GM21381 (cell line): ENCODE measurements around the gene CCND3.
"Not testable (repeated sequence)": the region's sequence is repeated elsewhere in the genome, so short reads cannot be mapped to it uniquely, and the experiment has no call there.

Experiments
- ATAC-seq: cut with Tn5 transposase; IDR thresholded peaks from one replicate; pipeline ENCODE4 v1.9.1; 2021; ENCODE audit warnings: mild to moderate bottlenecking, moderate library complexity; ENCODE audit not compliant: unreplicated experiment

CCND3 gene

GRCh38 chr6:41954668-41955067, 13.1 kb upstream of the CCND3 start:
- ATAC-seq, result no peak

- no peak for ATAC-seq
These were observed 6.1 kb upstream of the CCND3 start for GRCh38 chr6:41947581-41948220.

GRCh38 chr6:41943456-41943855, 1.8 kb upstream of the CCND3 start:
- ATAC-seq, result no peak

- not testable (repeated sequence) for ATAC-seq
These were observed 1.3 kb upstream of the CCND3 start for GRCh38 chr6:41942882-41943281.

GRCh38 chr6:41942067-41942851, 651 bp upstream of the CCND3 start:
- ATAC-seq, result no peak

- ATAC-seq, result no peak
These were observed 789 bp downstream of the CCND3 start for GRCh38 chr6:41940759-41941279.

GRCh38 chr6:41939848-41940758, 1.5 kb downstream of the CCND3 start:
- no peak for ATAC-seq

GRCh38 chr6:41939176-41939847, 2.3 kb downstream of the CCND3 start:
- ATAC-seq, result no peak

GRCh38 chr6:41938590-41939175, 2.9 kb downstream of the CCND3 start:
- ATAC-seq, result no peak

GRCh38 chr6:41937861-41938574, 3.6 kb downstream of the CCND3 start:
- no peak for ATAC-seq

GRCh38 chr6:41937472-41937860, 4.1 kb downstream of the CCND3 start:
- ATAC-seq, result no peak

GRCh38 chr6:41936073-41936837, 5.4 kb downstream of the CCND3 start:
- peak; percentile 54 for ATAC-seq

GRCh38 chr6:41935685-41936072, 5.9 kb downstream of the CCND3 start:
- ATAC-seq, result no peak

- ATAC-seq, result no peak
These were observed 6.4 kb downstream of the CCND3 start for GRCh38 chr6:41935193-41935574.

GRCh38 chr6:41934278-41935192, 7.1 kb downstream of the CCND3 start:
- ATAC-seq, result no peak

GRCh38 chr6:41932378-41932777, 9.2 kb downstream of the CCND3 start:
- ATAC-seq, result no peak

- no peak for ATAC-seq
These were observed 9.8 kb downstream of the CCND3 start for GRCh38 chr6:41931792-41932191.

GRCh38 chr6:41929924-41930323, 11.7 kb downstream of the CCND3 start:
- no peak for ATAC-seq
